ENCODE data around the gene ECHDC1. TPM values are rescaled to one million over a fixed set of nuclear protein-coding genes. Genes with fewer than 3 reads are reported as not detected.

Gene ECHDC1
- polyA plus RNA-seq, 3 donors from 2014 or later, result 54.6 to 65.7 (median 62.9) TPM

DNA sequence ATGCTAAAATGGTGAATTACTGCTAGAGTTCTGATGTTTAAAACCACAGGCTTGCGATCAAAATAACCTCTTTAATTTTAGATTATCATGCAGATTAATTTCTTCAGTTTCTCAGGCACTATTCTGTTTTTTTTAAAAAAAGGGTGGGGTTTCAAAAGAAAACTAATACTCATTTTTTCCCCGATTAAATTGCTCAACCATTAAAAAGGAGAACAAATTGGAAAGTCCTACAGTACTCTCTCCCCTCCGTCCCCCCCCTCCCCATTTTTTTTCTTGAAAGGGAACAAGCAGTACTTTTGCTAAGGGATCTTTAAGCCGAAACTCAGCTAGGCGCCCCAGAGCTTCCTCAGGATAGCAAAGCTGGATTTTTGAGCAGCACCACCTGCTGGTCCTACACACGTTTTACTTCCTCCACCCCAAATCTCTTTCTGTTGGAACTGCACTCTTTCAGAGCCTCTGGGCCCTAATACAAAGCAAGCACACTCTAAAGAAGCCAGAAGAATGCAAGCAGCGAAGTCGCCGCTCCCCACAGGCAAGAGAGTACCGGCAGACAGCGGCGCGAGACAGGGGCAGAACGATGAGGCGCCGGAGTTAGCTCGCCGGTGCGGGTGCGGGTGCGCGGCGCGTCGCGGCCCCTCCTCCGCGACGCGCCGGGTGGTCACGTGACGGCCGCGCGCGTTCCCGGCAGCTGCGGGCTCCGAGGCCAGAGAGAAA is 77.1 kb downstream of the ECHDC1 start, which contains the start of gene RNF146:
TSS of gene RNF146 (plus strand) at position 687 of the 714 bp plus-strand sequence. CDS start 13,475 bp downstream, outside the sequence.
- H3K36me3 Mint-ChIP-seq, result no peaks in the 10 kb centered on the region
- DNase-seq, result peak; percentile 80 to 82 (median 82)
- peaks cover 41 to 53% of the 10 kb centered on the region in 2 donors for H3K4me1 Mint-ChIP-seq
- H3K9me3 Mint-ChIP-seq, result no peaks in the 10 kb centered on the region
- H3K27ac Mint-ChIP-seq, result peak within 1 kb of the TSS; percentile 96 to 100 (median 99)
- H3K27me3 Mint-ChIP-seq (ENCODE audit: low read depth in 3 of 3), result peaks cover 5 to 13% (median 8%) of the 10 kb centered on the region in 3 donors
- peak within 1 kb of the TSS; percentile 92 to 100 (median 98) for H3K4me3 Mint-ChIP-seq

DNA sequence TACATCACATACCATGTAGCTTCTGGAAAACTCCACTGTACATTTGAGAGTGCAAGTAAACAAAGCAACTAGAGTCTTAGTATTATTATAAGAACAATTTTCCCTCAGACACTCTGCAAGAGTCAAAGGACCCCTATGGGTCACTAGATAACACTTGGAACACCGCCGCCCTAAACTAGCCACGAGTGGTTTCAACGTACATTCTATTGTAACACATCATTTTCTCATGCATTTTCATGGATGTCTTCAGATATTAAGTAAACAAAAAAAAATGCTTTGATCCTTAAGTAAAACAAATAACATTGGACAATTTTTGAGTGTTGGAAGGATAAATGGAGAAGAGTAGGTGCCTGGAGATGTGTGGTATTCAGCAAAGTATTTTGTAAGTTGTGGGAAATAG is 79.9 kb downstream of the ECHDC1 start:
- Mint-ChIP-seq H3K9me3 (no peaks in the 10 kb centered on the region), H3K4me3 (no peak overlapping the region), H3K27me3 (ENCODE audit: low read depth in 3 of 3) (peaks cover 8 to 14% (median 13%) of the 10 kb centered on the region in 3 donors), H3K4me1 (peaks cover 21 to 25% of the 10 kb centered on the region in 2 donors), H3K27ac (no peak overlapping the region), H3K36me3 (no peaks in the 10 kb centered on the region)
- DNase-seq, result no peak

DNA sequence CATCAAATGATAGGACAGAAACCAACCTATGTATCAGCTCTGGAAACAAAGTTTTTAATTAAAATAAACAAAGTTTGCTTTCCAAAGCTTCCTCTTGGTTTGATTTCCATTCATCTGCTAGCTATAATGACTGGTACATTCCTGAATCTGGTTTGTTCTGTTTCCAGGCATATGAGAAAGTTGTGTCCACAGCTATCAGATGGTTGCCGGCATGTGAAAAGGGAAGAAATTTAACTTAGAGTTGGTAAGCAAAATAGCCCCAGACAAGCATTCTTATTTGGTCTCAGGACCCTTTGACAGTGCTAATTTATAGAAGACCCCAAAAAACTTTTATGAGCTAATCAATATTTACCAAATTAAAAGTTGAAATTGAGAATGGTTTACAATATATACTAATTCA is 80.5 kb downstream of the ECHDC1 start:
- no peaks in the 10 kb centered on the region for H3K9me3 Mint-ChIP-seq
- no peak for DNase-seq
- no peaks in the 10 kb centered on the region for H3K36me3 Mint-ChIP-seq
- no peak overlapping the region for H3K4me3 Mint-ChIP-seq
- no peak overlapping the region for H3K27ac Mint-ChIP-seq
- peaks cover 8 to 14% (median 13%) of the 10 kb centered on the region in 3 donors for H3K27me3 Mint-ChIP-seq (ENCODE audit: low read depth in 3 of 3)
- H3K4me1 Mint-ChIP-seq, result peaks cover 15 to 19% of the 10 kb centered on the region in 2 donors

DNA sequence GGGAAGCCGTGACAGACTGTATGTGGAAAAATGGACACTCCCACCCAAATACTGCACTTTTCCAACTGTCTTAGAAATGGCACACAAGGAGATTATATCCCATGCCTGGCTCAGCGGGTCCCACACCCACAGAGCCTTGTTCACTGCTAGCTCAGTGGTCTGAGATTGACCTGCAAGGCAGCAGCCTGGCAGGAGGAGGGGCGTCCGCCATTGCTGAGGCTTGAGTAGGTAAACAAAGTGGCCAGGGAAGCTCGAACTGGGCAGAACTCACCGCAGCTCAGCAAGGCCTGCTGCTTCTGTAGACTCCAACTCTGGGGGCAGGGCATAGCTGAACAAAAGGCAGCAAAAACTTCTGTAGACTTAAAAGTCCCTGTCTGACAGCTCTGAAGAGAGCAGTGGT is 88.1 kb downstream of the ECHDC1 start:
- H3K27me3 Mint-ChIP-seq (ENCODE audit: low read depth in 3 of 3), result peaks cover 3 to 5% (median 3%) of the 10 kb centered on the region in 3 donors
- no peaks in the 10 kb centered on the region for H3K9me3 Mint-ChIP-seq
- H3K27ac Mint-ChIP-seq, result no peak overlapping the region
- H3K4me3 Mint-ChIP-seq, result no peak overlapping the region
- no peaks in the 10 kb centered on the region for H3K36me3 Mint-ChIP-seq
- DNase-seq, result no peak
- H3K4me1 Mint-ChIP-seq, result no peaks in the 10 kb centered on the region

DNA sequence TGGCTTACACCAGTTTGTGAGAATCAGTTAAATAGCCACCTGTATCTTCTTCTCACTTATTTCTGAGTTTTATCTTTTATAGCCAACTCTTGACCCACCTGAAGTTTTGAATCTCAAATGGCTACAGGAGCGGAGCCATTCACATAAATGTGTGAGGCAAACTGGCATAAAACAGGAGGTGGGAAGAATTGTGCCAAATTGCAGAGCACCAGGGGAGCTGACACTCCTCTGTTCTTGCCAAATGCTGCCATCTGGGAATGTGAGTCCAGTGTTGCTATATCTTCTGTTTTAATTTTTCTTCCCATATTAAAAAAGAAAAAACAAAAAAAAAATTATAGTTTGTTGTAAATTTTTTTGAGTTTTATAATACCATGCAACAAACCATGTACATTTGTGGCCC is 93.8 kb downstream of the ECHDC1 start:
- no peak overlapping the region for H3K27ac Mint-ChIP-seq
- DNase-seq, result no peak
- no peaks in the 10 kb centered on the region for H3K36me3 Mint-ChIP-seq
- H3K27me3 Mint-ChIP-seq (ENCODE audit: low read depth in 3 of 3), result peaks cover 0 to 6% (median 3%) of the 10 kb centered on the region in 3 donors
- no peak overlapping the region for H3K4me3 Mint-ChIP-seq
- no peaks in the 10 kb centered on the region for H3K4me1 Mint-ChIP-seq
- H3K9me3 Mint-ChIP-seq, result no peaks in the 10 kb centered on the region

DNA sequence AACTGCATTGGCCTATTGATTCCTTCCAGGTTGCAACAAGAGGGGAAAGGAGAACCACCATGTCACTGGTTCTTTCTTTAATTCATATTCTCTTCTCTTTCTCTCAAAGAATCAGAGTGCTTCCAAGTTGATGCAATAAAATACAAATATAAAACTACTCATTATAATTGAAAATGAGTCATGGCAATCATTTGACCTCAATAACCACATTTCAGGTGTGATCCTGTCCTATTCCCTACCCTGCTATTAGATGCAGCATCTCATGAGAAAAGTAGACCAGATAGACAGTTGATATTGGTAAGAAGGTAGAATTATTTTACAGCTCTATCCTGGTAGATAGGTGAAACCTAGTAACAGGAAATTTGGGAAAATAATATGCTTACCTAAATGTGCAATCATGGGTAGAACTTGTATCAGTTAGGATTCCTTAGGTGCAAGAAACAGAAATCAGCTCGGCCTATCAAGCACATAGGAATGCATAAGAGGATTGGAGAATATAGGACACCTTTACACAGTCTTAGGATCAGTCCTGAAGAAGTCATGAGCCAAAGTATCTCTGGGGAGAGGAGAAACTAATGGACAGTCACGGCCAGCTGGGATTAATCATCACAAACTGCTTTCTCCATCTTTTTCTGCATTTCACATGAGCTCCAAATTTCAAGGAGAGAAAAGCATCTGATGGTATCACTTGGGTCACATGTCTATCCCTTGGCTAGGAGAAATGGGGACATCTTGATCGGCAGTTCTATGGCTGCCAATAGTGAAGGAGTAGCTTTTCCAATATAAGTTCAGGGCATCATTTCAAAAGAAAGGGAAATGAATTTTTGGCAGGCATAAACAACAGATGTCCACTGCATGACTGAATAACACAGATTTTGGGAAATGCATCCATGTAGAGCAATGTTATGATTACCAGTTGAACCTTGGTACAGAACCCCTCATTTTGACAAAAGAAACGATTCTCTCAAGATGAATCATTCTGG is 96.0 kb downstream of the ECHDC1 start:
- H3K9me3 Mint-ChIP-seq, result no peaks in the 10 kb centered on the region
- H3K27me3 Mint-ChIP-seq (ENCODE audit: low read depth in 3 of 3), result peaks cover 0 to 6% (median 3%) of the 10 kb centered on the region in 3 donors
- no peaks in the 10 kb centered on the region for H3K4me1 Mint-ChIP-seq
- DNase-seq, result no peak
- no peaks in the 10 kb centered on the region for H3K36me3 Mint-ChIP-seq
- H3K4me3 Mint-ChIP-seq, result no peak overlapping the region
- H3K27ac Mint-ChIP-seq, result no peak overlapping the region

DNA sequence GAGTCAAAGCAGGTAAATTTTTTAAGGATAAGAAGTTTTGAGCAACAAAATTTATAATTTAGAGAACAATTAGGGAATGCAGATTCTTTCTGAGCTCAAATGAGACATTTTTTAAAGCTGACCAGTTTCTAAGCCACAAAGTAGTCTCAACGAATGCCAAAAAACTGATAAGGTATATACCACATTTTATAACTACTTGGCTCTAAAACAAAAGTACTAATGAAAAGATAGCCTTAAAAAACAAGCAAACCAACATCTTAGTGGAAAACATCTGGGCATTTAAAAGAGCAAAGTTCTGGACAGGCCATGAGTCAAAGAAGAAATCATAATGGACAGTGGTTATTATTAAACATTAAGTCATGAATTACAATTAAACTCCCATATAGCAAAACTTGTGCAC is 99.9 kb downstream of the ECHDC1 start:
- H3K36me3 Mint-ChIP-seq, result no peaks in the 10 kb centered on the region
- no peak overlapping the region for H3K27ac Mint-ChIP-seq
- peaks cover 2 to 5% (median 3%) of the 10 kb centered on the region in 3 donors for H3K27me3 Mint-ChIP-seq (ENCODE audit: low read depth in 3 of 3)
- no peaks in the 10 kb centered on the region for H3K4me1 Mint-ChIP-seq
- peaks cover 0 to 4% (median 0%) of the 10 kb centered on the region in 6 donors for H3K9me3 Mint-ChIP-seq
- no peak overlapping the region for H3K4me3 Mint-ChIP-seq
- no peak for DNase-seq

Other genes with a start within 250 kb of the ECHDC1 start
- not detected for gene RSPO3, start 224.9 kb downstream of the ECHDC1 start, polyA plus RNA-seq
- gene RNF146, start 76.7 kb downstream of the ECHDC1 start, polyA plus RNA-seq, result 10 to 100 TPM; 11.3 to 26.9 (median 25.1) TPM
- gene KIAA0408, start 115.8 kb upstream of the ECHDC1 start, polyA plus RNA-seq, result not detected
- gene C6orf58, start 233.6 kb upstream of the ECHDC1 start, polyA plus RNA-seq, result not detected